ENCODE measurements around the gene COL4A1. TPM values are rescaled to one million over a fixed set of nuclear protein-coding genes. Genes with fewer than 3 reads are reported as not detected.

Gene COL4A1
- total and polyA plus RNA-seq, 2 of the 13 experiments (the other 11 are each of a cell fraction or from before 2014, with no cell fraction given): not detected

DNA sequence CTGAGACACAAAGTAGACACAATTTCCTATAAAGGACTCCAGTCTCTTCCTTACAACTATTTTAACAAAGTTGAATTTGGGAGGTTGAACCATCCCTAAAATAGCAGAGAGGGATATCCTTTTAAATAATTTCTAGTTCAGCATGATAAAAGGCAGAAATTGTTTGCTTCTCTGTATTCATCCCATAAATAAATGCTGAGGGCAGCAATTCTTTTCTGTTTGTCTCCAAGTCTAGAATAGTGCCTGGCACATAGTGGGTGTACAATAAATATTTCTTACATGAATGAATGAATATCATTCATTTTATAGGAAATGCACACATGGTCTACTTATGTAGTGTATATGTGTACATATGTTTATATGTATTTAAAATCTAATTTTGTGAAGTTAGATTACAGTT lies 12.3 kb downstream of the COL4A1 start:
- intact Hi-C loops (cut with micrococcal nuclease; ENCODE audit: unreplicated experiment): no loop called here
- BruUV-seq (replicated peaks): no TSS peak
- ATAC-seq (no peak), DNase-seq (ENCODE audit: low spot score) (no peak), FAIRE-seq (no peak)
- no peak overlapping the region for H3K4me3 ChIP-seq (replicated peaks in 1 of 3; ENCODE audit: insufficient read depth in 1 of 3, low read depth in 2 of 3, low read length in 3 of 3)
- H3K4me1 ChIP-seq (ENCODE audit: insufficient read depth, low read length): no peaks in the 10 kb centered on the region
- H3K4me2 ChIP-seq (ENCODE audit: low read depth, low read length): no peak overlapping the region
- H4K20me1 ChIP-seq (ENCODE audit: insufficient read depth, low read length): no peaks in the 10 kb centered on the region
- no peaks in the 10 kb centered on the region for H3K79me2 ChIP-seq (ENCODE audit: insufficient read depth, low read length)
- no peaks in the 10 kb centered on the region for H3K9me3 ChIP-seq (ENCODE audit: low read length)
- H3K27me3 ChIP-seq (ENCODE audit: control insufficient read depth in 1 of 2, insufficient read depth in 2 of 2, low read length in 2 of 2): peaks cover 3 to 37% of the 10 kb centered on the region in 2 experiments; a peak in 4 of 5 replicates
- H3K27ac ChIP-seq (ENCODE audit: extremely low read length, insufficient read depth, low read length): no peak overlapping the region
- TF ChIP-seq MAFF (IDR thresholded peaks at IDR 0.05; ENCODE audit: low read depth, low read length) (peak; percentile 86), RFX1 (IDR thresholded peaks at IDR 0.05) (no peak), MAFK (conservative IDR thresholded peaks at IDR 0.05 in 1 of 2, IDR thresholded peaks at IDR 0.05 in 1 of 2; ENCODE audit: low read length in 2 of 2) (peak; percentile 86 to 95)
- H3K36me3 ChIP-seq (replicated peaks in 1 of 2; ENCODE audit: control insufficient read depth in 1 of 2, insufficient read depth in 2 of 2, low read length in 2 of 2): no peaks in the 10 kb centered on the region
- no peak overlapping the region for H3K9ac ChIP-seq (ENCODE audit: insufficient read depth, low read depth, low read length)
- ChIA-PET POLR2A (no interaction called here), CTCF (ENCODE audit: low intra/inter-chr PET ratio, low total read pairs) (no interaction called here)
- no peak overlapping the region for H2AFZ ChIP-seq (ENCODE audit: low read length)
- in situ Hi-C loops (cut with HindIII; ENCODE audit: extremely low pct_ligation_motif_present, low pct_unique_long_range_greater_than_20kb): no loop called here

DNA sequence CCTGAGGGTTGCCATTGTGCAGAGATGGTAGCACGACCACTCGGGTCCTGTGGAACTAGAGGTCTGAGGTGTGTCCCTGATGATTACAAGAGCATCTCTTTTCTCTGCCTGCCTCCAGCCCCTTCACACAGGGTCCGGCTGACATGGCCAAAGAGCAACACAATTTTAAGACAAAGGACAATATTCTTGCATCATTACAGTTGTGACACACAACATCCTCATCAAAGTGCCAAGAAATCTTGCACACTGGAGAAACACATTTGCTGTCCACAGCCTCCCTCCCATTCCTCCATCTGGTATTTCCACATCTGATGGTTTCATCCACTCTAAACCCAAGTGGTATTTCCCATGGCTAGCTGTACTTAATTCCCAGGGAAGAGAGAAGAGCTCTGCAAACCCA lies 12.8 kb downstream of the COL4A1 start:
- Histone ChIP-seq H3K9ac (ENCODE audit: insufficient read depth, low read depth, low read length) (no peak overlapping the region), H3K27ac (ENCODE audit: extremely low read length, insufficient read depth, low read length) (no peak overlapping the region), H3K4me3 (replicated peaks in 1 of 3; ENCODE audit: insufficient read depth in 1 of 3, low read depth in 2 of 3, low read length in 3 of 3) (no peak overlapping the region), H3K9me3 (ENCODE audit: low read length) (no peaks in the 10 kb centered on the region), H3K79me2 (ENCODE audit: insufficient read depth, low read length) (no peaks in the 10 kb centered on the region), H3K27me3 (ENCODE audit: control insufficient read depth in 1 of 2, insufficient read depth in 2 of 2, low read length in 2 of 2) (peaks cover 1 to 32% of the 10 kb centered on the region in 2 experiments; a peak in 4 of 5 replicates), H2AFZ (ENCODE audit: low read length) (no peak overlapping the region), H3K4me1 (ENCODE audit: insufficient read depth, low read length) (no peaks in the 10 kb centered on the region), H3K36me3 (replicated peaks in 1 of 2; ENCODE audit: control insufficient read depth in 1 of 2, insufficient read depth in 2 of 2, low read length in 2 of 2) (no peaks in the 10 kb centered on the region), H3K4me2 (ENCODE audit: low read depth, low read length) (no peak overlapping the region), H4K20me1 (ENCODE audit: insufficient read depth, low read length) (no peaks in the 10 kb centered on the region)
- no peak for ATAC-seq
- no peak for FAIRE-seq
- in situ Hi-C loops (cut with HindIII; ENCODE audit: extremely low pct_ligation_motif_present, low pct_unique_long_range_greater_than_20kb) (no loop called here), intact Hi-C loops (cut with micrococcal nuclease; ENCODE audit: unreplicated experiment) (no loop called here)
- no peak for DNase-seq (ENCODE audit: low spot score)
- ChIA-PET CTCF (ENCODE audit: low intra/inter-chr PET ratio, low total read pairs) (no interaction called here), POLR2A (no interaction called here)
- no CpG with 5 or more reads among the region's 3 CpGs for WGBS (ENCODE audit: low lambda C conversion rate)
- TF ChIP-seq ZNF367 (CRISPR knock-in tag; IDR thresholded peaks at IDR 0.05; ENCODE audit: borderline replicate concordance): no peak
- TF ChIP-seq, protein P1, sequence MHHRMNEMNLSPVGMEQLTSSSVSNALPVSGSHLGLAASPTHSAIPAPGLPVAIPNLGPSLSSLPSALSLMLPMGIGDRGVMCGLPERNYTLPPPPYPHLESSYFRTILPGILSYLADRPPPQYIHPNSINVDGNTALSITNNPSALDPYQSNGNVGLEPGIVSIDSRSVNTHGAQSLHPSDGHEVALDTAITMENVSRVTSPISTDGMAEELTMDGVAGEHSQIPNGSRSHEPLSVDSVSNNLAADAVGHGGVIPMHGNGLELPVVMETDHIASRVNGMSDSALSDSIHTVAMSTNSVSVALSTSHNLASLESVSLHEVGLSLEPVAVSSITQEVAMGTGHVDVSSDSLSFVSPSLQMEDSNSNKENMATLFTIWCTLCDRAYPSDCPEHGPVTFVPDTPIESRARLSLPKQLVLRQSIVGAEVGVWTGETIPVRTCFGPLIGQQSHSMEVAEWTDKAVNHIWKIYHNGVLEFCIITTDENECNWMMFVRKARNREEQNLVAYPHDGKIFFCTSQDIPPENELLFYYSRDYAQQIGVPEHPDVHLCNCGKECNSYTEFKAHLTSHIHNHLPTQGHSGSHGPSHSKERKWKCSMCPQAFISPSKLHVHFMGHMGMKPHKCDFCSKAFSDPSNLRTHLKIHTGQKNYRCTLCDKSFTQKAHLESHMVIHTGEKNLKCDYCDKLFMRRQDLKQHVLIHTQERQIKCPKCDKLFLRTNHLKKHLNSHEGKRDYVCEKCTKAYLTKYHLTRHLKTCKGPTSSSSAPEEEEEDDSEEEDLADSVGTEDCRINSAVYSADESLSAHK (CRISPR knock-in tag; IDR thresholded peaks at IDR 0.05; ENCODE audit: borderline replicate concordance): no peak
- BruUV-seq (replicated peaks): no TSS peak
